22Rv1 (cell line): ENCODE measurements around the gene VAPB.

Experiments used
- ZFX ChIP-seq: fragments of 450-650 bp; IDR thresholded peaks from 2 replicates; pipeline ENCODE4 v1.6.1; 2017; ENCODE audit warnings: antibody characterized with exemption, borderline replicate concordance
- TF ChIP-seq, protein P1 (sequence below): fragments of 450-650 bp; IDR thresholded peaks from 2 replicates; pipeline ENCODE4 v1.5.1; 2017; ENCODE audit warnings: mild to moderate bottlenecking

DNA sequence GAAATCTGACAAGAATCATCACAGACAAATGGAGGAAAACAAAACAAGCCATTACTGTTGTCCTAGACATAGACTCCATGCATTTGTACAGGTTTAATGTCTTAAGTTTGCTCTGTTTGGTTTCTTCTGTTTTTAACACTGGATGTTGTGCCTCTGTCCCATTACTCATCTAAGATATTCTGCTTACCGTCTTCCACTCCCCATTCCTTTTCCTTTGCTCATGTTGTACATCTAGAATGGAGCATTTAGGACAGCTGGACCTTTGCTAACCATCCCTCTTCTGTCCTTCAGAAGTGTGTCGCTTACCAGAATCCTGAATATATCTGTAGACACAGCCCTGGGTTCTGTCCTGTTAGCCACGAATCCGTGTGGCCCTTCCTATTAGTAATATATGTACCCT is 44.3 kb upstream of the VAPB start:
- TF ChIP-seq, protein P1, sequence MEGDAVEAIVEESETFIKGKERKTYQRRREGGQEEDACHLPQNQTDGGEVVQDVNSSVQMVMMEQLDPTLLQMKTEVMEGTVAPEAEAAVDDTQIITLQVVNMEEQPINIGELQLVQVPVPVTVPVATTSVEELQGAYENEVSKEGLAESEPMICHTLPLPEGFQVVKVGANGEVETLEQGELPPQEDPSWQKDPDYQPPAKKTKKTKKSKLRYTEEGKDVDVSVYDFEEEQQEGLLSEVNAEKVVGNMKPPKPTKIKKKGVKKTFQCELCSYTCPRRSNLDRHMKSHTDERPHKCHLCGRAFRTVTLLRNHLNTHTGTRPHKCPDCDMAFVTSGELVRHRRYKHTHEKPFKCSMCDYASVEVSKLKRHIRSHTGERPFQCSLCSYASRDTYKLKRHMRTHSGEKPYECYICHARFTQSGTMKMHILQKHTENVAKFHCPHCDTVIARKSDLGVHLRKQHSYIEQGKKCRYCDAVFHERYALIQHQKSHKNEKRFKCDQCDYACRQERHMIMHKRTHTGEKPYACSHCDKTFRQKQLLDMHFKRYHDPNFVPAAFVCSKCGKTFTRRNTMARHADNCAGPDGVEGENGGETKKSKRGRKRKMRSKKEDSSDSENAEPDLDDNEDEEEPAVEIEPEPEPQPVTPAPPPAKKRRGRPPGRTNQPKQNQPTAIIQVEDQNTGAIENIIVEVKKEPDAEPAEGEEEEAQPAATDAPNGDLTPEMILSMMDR = no peak
- TF ChIP-seq ZFX = no peak
